ENCODE measurements around the gene BRSK2. TPM values are rescaled to one million over a fixed set of nuclear protein-coding genes. Genes with fewer than 3 reads are reported as not detected.
"Not testable (repeated sequence)": the region's sequence is repeated elsewhere in the genome, so short reads cannot be mapped to it uniquely, and the experiment has no call there.

BRSK2 gene
- total RNA-seq, 4 donors from 2014 or later = 0.23 to 0.68 TPM; not detected in 2

- no peak for DNase-seq (ENCODE audit: low spot score in 2 of 2)
- H3K4me3 ChIP-seq (ENCODE audit: low read depth, poor library complexity, severe bottlenecking) = no peak overlapping the region
- TF ChIP-seq POLR2A (IDR thresholded peaks at IDR 0.05) (no peak), CTCF (IDR thresholded peaks at IDR 0.05) (no peak)
- intact Hi-C loops (cut with DNase I; ENCODE audit: low total_unique reads) = no loop called here
- WGBS, 2 donors = 88 to 96% methylated on average over 17 of the region's 17 CpGs
These were observed 30.1 kb downstream of the BRSK2 start for GRCh38 chr11:1419811-1420210.

- TF ChIP-seq CTCF (IDR thresholded peaks at IDR 0.05) (no peak), POLR2A (IDR thresholded peaks at IDR 0.05) (no peak)
- no peak for DNase-seq (ENCODE audit: low spot score in 2 of 2)
- intact Hi-C loops (cut with DNase I; ENCODE audit: low total_unique reads) = no loop called here
- H3K4me3 ChIP-seq (ENCODE audit: low read depth, poor library complexity, severe bottlenecking) = no peak overlapping the region
- WGBS, 2 donors = 81 to 89% methylated on average over 11 of the region's 11 CpGs
These were observed 31.6 kb downstream of the BRSK2 start for GRCh38 chr11:1421291-1421690.

- intact Hi-C loops (cut with DNase I; ENCODE audit: low total_unique reads) = no loop called here
- no peak overlapping the region for H3K4me3 ChIP-seq (ENCODE audit: low read depth, poor library complexity, severe bottlenecking)
- no peak for TF ChIP-seq CTCF (IDR thresholded peaks at IDR 0.05)
- no peak for TF ChIP-seq POLR2A (IDR thresholded peaks at IDR 0.05)
- 66 to 76% methylated on average over 7 to 9 of the region's 9 CpGs for WGBS, 2 donors
- DNase-seq (ENCODE audit: low spot score in 2 of 2) = no peak
These were observed 32.7 kb downstream of the BRSK2 start for GRCh38 chr11:1422481-1422880.

- WGBS, 2 donors = 84 to 86% methylated on average over 11 to 15 of the region's 15 CpGs
- DNase-seq (ENCODE audit: low spot score in 2 of 2) = no peak
- TF ChIP-seq POLR2A (IDR thresholded peaks at IDR 0.05) = no peak
- TF ChIP-seq CTCF (IDR thresholded peaks at IDR 0.05) = no peak
- intact Hi-C loops (cut with DNase I; ENCODE audit: low total_unique reads) = no loop called here
- H3K4me3 ChIP-seq (ENCODE audit: low read depth, poor library complexity, severe bottlenecking) = no peak overlapping the region
These were observed 33.2 kb downstream of the BRSK2 start for GRCh38 chr11:1422981-1423380.

- 87 to 90% methylated on average over 12 to 16 of the region's 22 CpGs for WGBS, 2 donors
- intact Hi-C loops (cut with DNase I; ENCODE audit: low total_unique reads); DNase-seq (ENCODE audit: low spot score in 2 of 2); H3K4me3 ChIP-seq (ENCODE audit: low read depth, poor library complexity, severe bottlenecking): not testable (repeated sequence)
These were observed 33.7 kb downstream of the BRSK2 start for GRCh38 chr11:1423406-1423805.

GRCh38 chr11:1425006-1425405, 35.3 kb downstream of the BRSK2 start:
- intact Hi-C loops (cut with DNase I; ENCODE audit: low total_unique reads) = no loop called here
- TF ChIP-seq CTCF (IDR thresholded peaks at IDR 0.05) = no peak
- no peak for TF ChIP-seq POLR2A (IDR thresholded peaks at IDR 0.05)
- WGBS, 2 donors = 86 to 87% methylated on average over 16 to 20 of the region's 22 CpGs
- no peak overlapping the region for H3K4me3 ChIP-seq (ENCODE audit: low read depth, poor library complexity, severe bottlenecking)
- DNase-seq (ENCODE audit: low spot score in 2 of 2) = no peak
